CD4-positive, alpha-beta T cell (primary cell): Measurements from ENCODE around the gene ZNF438. TPM values are rescaled to one million over a fixed set of nuclear protein-coding genes. Genes with fewer than 3 reads are reported as not detected.
A peak's percentile ranks its signal among the peaks of the same experiment; 100 is the strongest.
"Not testable (repeated sequence)": the region's sequence is repeated elsewhere in the genome, so short reads cannot be mapped to it uniquely, and the experiment has no call there.

Experiments
- ATAC-seq: fragments of 200-7000 bp; cut with Tn5 transposase; one replicate; pipeline ENCODE4 v1.10.0; 2022; ENCODE audit warnings: mild to moderate bottlenecking; ENCODE audit not compliant: poor library complexity
- CTCF ChIA-PET: fragments of 350-600 bp; sonication (Branson Sonifier 250); formaldehyde crosslinking; loops from one replicate; lab custom pipeline; 2021; ENCODE audit warnings: antibody characterized with exemption, inconsistent platforms; lab: Charles Lee
- POLR2A ChIA-PET: fragments of 350-600 bp; sonication (Branson Sonifier 250); formaldehyde crosslinking; loops from one replicate; lab custom pipeline; 2021; ENCODE audit warnings: antibody characterized with exemption, inconsistent platforms; lab: Charles Lee
- DNase-seq, 14 experiments: peaks; one replicate each; pipeline ENCODE4 v3.0.0-alpha.2; 2013 to 2020; ENCODE audit warnings: mixed read lengths in 2 of 14
- H3K27ac ChIP-seq, 2 donors: one replicate each; pipeline versions ENCODE4 v1.5.1 to v1.7.0; 2013; ENCODE audit warnings: low read length in 2 of 2, low read depth in 1 of 2, mild to moderate bottlenecking in 1 of 2
- H3K27me3 ChIP-seq, 2 experiments: 1 replicate in 1 of 2; 2 replicates in 1 of 2; pipeline versions ENCODE4 v1.6.1 to v1.7.0; 2013; ENCODE audit warnings: low read length in 2 of 2, control low read depth in 1 of 2, mild to moderate bottlenecking in 1 of 2, moderate library complexity in 1 of 2; ENCODE audit not compliant: insufficient read depth in 2 of 2, control insufficient read depth in 1 of 2
- H3K36me3 ChIP-seq: one replicate; pipeline ENCODE4 v1.6.1; 2013; ENCODE audit warnings: low read length, control low read depth; ENCODE audit not compliant: insufficient read depth
- H3K4me1 ChIP-seq: one replicate; pipeline ENCODE4 v1.6.1; 2013; ENCODE audit warnings: low read length, control low read depth; ENCODE audit not compliant: insufficient read depth
- H3K4me3 ChIP-seq: one replicate; pipeline ENCODE4 v1.5.1; 2013; ENCODE audit warnings: mild to moderate bottlenecking, low read length, moderate library complexity
- H3K9me3 ChIP-seq, 2 experiments: 1 replicate in 1 of 2; 2 replicates in 1 of 2; pipeline versions ENCODE4 v1.6.1 to v1.7.0; 2013; ENCODE audit warnings: low read length in 2 of 2, mild to moderate bottlenecking in 2 of 2, control low read depth in 1 of 2, moderate library complexity in 1 of 2; ENCODE audit not compliant: control insufficient read depth in 1 of 2, insufficient read depth in 1 of 2
- H3K27ac Mint-ChIP-seq: one replicate; pipeline ENCODE4 v1.8.0; 2020; ENCODE audit warnings: mixed read lengths
- H3K27me3 Mint-ChIP-seq: one replicate; pipeline ENCODE4 v1.8.0; 2021; ENCODE audit warnings: mixed read lengths
- H3K36me3 Mint-ChIP-seq: one replicate; pipeline ENCODE4 v1.8.0; 2021; ENCODE audit warnings: low read depth, mixed read lengths
- H3K4me1 Mint-ChIP-seq: one replicate; pipeline ENCODE4 v1.8.0; 2021; ENCODE audit warnings: low read depth, mixed read lengths
- H3K4me3 Mint-ChIP-seq: one replicate; pipeline ENCODE4 v1.8.0; 2020; ENCODE audit warnings: mild to moderate bottlenecking, mixed read lengths
- H3K9me3 Mint-ChIP-seq: one replicate; pipeline ENCODE4 v1.8.0; 2020; ENCODE audit warnings: mixed read lengths
- CTCF ChIP-seq: fragments of 200-600 bp; IDR thresholded peaks from one replicate; pipeline ENCODE4 v1.8.0; 2022; ENCODE audit warnings: antibody characterized with exemption, mild to moderate bottlenecking
- intact Hi-C, 2 experiments: fragments of 100-400 bp; cut with DNase I in 1 of 2; cut with micrococcal nuclease in 1 of 2; formaldehyde crosslinking; loops; one replicate each; pipeline versions ENCODE4 v1.15.1 to v1.9.0; 2023 to 2025; cut with DNase I, micrococcal nuclease
- total RNA-seq, 174 experiments: library from RNA in 2 of 174; stranded (reverse) in 2 of 174; gene quantifications; one replicate each; pipeline ENCODE4 v1.2.3 and lab custom pipeline; 2021 to 2026

The ZNF438 gene
- total RNA-seq, 2 experiments from 2014 or later, result 1.9 to 2.0 TPM

- Histone ChIP-seq H3K4me3 (peak overlapping the region; percentile 74), H3K4me1 (peaks cover 22% of the 10 kb centered on the region), H3K9me3 (no peaks in the 10 kb centered on the region), H3K27ac (peak overlapping the region in 1 of 2 donors; percentile 99), H3K36me3 (no peaks in the 10 kb centered on the region), H3K27me3 (no peaks in the 10 kb centered on the region)
- H3K4me1 Mint-ChIP-seq, result peaks cover 18% of the 10 kb centered on the region
- ATAC-seq (no peak), DNase-seq (peak in 1 of 14 experiments; percentile 20)
- ChIA-PET CTCF (interaction anchor here (0.6 to 1.3 kb wide), 5 partner anchors 11 to 739 kb away, joined by 3 to 4 read pairs (median 3); no protein-coding TSS in a partner anchor), POLR2A (interaction anchor here (3.0 to 3.1 kb wide), 2 partner anchors 33 to 247 kb away, joined by 15 to 66 read pairs; no protein-coding TSS in a partner anchor)
- no peaks in the 10 kb centered on the region for H3K27me3 Mint-ChIP-seq
- peak overlapping the region; percentile 100 for H3K27ac Mint-ChIP-seq
- intact Hi-C loops, result loop anchor here (1.0 to 10.0 kb wide), 11 partner anchors 52 to 1417 kb away; partner anchors contain the start of genes CCDC7 (in 1 of the 2), KIF5B (in 1 of the 2) and ZEB1 (in 1 of the 2)
- H3K36me3 Mint-ChIP-seq, result peaks cover 9% of the 10 kb centered on the region
- no peak for TF ChIP-seq CTCF
- peak overlapping the region; percentile 78 for H3K4me3 Mint-ChIP-seq
- no peaks in the 10 kb centered on the region for H3K9me3 Mint-ChIP-seq
Measured at GRCh38 chr10:31030800-31031199, 865 bp downstream of the ZNF438 start.

- ChIA-PET CTCF (interaction anchor here (1.3 kb wide), 1 partner anchor 740 kb away, joined by 3 read pairs; no protein-coding TSS in a partner anchor), POLR2A (interaction anchor here (3.0 kb wide), 1 partner anchor 32 kb away, joined by 15 read pairs; no protein-coding TSS in a partner anchor)
- H3K4me1 Mint-ChIP-seq, result peaks cover 18% of the 10 kb centered on the region
- ATAC-seq (no peak), DNase-seq (no peak)
- peak overlapping the region; percentile 61 for H3K4me3 Mint-ChIP-seq
- no peaks in the 10 kb centered on the region for H3K9me3 ChIP-seq
- no peaks in the 10 kb centered on the region for H3K27me3 ChIP-seq
- no peaks in the 10 kb centered on the region for H3K27me3 Mint-ChIP-seq
- intact Hi-C loops, result loop anchor here (1.0 to 10.0 kb wide), 11 partner anchors 53 to 1417 kb away; partner anchors contain the start of genes CCDC7 (in 1 of the 2), KIF5B (in 1 of the 2) and ZEB1 (in 1 of the 2)
- no peaks in the 10 kb centered on the region for H3K9me3 Mint-ChIP-seq
- peak overlapping the region; percentile 100 for H3K27ac Mint-ChIP-seq
- TF ChIP-seq CTCF, result no peak
- H3K4me1 ChIP-seq, result peaks cover 22% of the 10 kb centered on the region
- H3K36me3 ChIP-seq, result no peaks in the 10 kb centered on the region
- peaks cover 9% of the 10 kb centered on the region for H3K36me3 Mint-ChIP-seq
- no peak overlapping the region for H3K27ac ChIP-seq
- H3K4me3 ChIP-seq, result no peak overlapping the region
Measured at GRCh38 chr10:31030260-31030659, 1.4 kb downstream of the ZNF438 start.

DNA sequence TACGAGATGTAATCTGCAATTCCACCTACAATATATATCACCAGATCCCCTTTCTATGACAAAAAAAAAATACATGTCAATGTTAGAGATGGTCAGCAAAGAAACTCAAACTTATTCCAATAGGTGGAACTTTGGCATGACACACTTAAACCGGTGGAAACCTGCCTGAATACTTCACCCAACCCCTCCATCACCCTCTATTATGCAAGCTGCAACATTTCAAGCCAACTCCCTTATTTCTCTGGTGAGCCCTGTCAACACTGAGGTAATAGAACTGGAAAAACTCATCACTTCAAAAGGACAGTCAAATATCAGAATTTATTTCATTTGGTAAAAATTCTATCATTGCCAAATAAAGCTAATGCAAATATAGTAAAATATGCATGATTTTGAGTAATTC is 3.6 kb downstream of the ZNF438 start:
- CTCF ChIA-PET, result no interaction called here
- H3K9me3 Mint-ChIP-seq, result no peaks in the 10 kb centered on the region
- no peaks in the 10 kb centered on the region for H3K9me3 ChIP-seq
- no peak overlapping the region for H3K4me3 Mint-ChIP-seq
- H3K27ac ChIP-seq, result no peak overlapping the region
- POLR2A ChIA-PET, result no interaction called here
- H3K4me3 ChIP-seq, result no peak overlapping the region
- H3K36me3 ChIP-seq, result no peaks in the 10 kb centered on the region
- H3K4me1 Mint-ChIP-seq, result peaks cover 18% of the 10 kb centered on the region
- no peaks in the 10 kb centered on the region for H3K27me3 ChIP-seq
- intact Hi-C loops, result no loop called here
- ATAC-seq (no peak), DNase-seq (no peak)
- no peak overlapping the region for H3K27ac Mint-ChIP-seq
- peaks cover 9% of the 10 kb centered on the region for H3K36me3 Mint-ChIP-seq
- H3K4me1 ChIP-seq, result peaks cover 21% of the 10 kb centered on the region
- TF ChIP-seq CTCF, result no peak
- no peaks in the 10 kb centered on the region for H3K27me3 Mint-ChIP-seq

DNA sequence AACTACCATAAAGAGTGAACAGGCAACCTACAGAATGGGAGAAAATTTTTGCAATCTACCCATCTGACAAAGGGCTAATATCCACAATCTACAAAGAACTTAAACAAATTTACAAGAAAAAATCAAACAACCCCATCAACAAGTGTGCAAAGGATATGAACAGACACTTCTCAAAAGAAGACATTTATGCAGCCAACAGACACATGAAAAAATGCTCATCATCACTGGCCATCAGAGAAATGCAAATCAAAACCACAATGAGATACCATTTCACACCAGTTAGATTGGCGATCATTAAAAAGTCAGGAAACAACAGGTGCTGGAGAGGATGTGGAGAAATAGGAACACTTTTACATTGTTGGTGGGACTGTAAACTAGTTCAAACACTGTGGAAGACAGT is 5.4 kb downstream of the ZNF438 start:
- H3K9me3 ChIP-seq, H3K4me1 Mint-ChIP-seq, H3K4me3 Mint-ChIP-seq, CTCF ChIA-PET, ATAC-seq, H3K4me3 ChIP-seq, POLR2A ChIA-PET, H3K36me3 ChIP-seq, intact Hi-C loops, H3K4me1 ChIP-seq, H3K27ac ChIP-seq, H3K27me3 ChIP-seq, DNase-seq, H3K27me3 Mint-ChIP-seq, H3K36me3 Mint-ChIP-seq, H3K27ac Mint-ChIP-seq, H3K9me3 Mint-ChIP-seq: not testable (repeated sequence)
